Uterus (tissue), 2 donors: ENCODE data around the gene BOD1L2.

ENCODE experiments used
- CTCF ChIP-seq, 4 experiments: fragments of 200-600 bp in 2 of 4; fragments of 450-650 bp in 2 of 4; sonication (generic) in 2 of 4; IDR thresholded peaks; one replicate each; pipeline ENCODE4 v1.5.1; 2016 to 2019; ENCODE audit warnings: antibody characterized with exemption in 4 of 4, mild to moderate bottlenecking in 2 of 4, moderate library complexity in 1 of 4
- POLR2A ChIP-seq, 2 donors: fragments of 450-650 bp; IDR thresholded peaks; one replicate each; pipeline ENCODE4 v1.6.1; 2016; ENCODE audit warnings: antibody characterized with exemption in 2 of 2, mild to moderate bottlenecking in 1 of 2, moderate library complexity in 1 of 2

- TF ChIP-seq CTCF (IDR thresholded peaks at IDR 0.05) (no peak), POLR2A (IDR thresholded peaks at IDR 0.05) (no peak)
Measured at GRCh38 chr18:57171026-57171425, 24.1 kb downstream of the BOD1L2 start.
